Measurements from ENCODE around the gene LRP1B.

The LRP1B gene

GRCh38 chr2:140947236-140947635 is 1183.6 kb downstream of the LRP1B start:
- no peak for DNase-seq (ENCODE audit: low read depth)
- TF ChIP-seq, protein P1, sequence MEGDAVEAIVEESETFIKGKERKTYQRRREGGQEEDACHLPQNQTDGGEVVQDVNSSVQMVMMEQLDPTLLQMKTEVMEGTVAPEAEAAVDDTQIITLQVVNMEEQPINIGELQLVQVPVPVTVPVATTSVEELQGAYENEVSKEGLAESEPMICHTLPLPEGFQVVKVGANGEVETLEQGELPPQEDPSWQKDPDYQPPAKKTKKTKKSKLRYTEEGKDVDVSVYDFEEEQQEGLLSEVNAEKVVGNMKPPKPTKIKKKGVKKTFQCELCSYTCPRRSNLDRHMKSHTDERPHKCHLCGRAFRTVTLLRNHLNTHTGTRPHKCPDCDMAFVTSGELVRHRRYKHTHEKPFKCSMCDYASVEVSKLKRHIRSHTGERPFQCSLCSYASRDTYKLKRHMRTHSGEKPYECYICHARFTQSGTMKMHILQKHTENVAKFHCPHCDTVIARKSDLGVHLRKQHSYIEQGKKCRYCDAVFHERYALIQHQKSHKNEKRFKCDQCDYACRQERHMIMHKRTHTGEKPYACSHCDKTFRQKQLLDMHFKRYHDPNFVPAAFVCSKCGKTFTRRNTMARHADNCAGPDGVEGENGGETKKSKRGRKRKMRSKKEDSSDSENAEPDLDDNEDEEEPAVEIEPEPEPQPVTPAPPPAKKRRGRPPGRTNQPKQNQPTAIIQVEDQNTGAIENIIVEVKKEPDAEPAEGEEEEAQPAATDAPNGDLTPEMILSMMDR (IDR thresholded peaks at IDR 0.05; ENCODE audit: control insufficient read depth, extremely low read depth, insufficient read depth): no peak
- H3K4me3 ChIP-seq (ENCODE audit: low read depth, low read length): no peak overlapping the region

DNA sequence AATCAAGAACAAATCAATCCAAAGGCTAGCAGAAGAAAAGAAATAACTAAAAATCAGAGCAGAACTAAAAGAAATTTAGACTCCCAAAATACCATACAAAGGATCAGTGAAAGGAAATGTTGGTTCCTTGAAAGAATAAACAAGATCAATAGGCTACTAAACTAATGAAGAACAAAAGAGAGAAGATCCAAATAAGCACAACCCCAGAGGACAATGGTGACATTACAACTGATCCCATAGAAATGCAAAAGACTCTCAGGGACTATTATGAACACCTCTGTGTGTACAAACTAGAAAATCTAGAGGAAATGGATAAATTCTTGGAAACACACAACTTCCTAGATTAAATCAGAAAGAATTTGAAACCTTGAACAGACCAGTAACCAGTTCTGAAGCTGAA is 1186.9 kb downstream of the LRP1B start:
- DNase-seq (ENCODE audit: low read depth): no peak
- TF ChIP-seq, protein P1 (IDR thresholded peaks at IDR 0.05; ENCODE audit: control insufficient read depth, extremely low read depth, insufficient read depth): no peak

DNA sequence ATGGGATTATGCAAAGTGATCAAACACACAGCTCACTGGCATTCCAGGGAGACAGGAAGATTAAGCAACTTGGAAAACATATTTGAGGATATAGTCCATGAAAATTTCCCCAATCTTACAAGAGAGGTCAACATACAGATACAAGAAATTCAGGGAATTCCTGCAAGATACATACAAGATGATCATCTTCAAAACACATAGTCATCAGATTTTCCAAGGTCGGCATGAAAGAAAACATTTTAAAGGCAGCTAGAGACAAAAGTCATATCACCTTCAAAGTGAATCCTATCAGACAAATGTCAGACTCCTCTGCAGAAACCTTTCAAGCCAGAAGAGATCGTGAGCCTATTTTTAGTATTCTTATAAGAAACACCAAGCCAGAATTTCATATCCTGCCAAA is 1188.5 kb downstream of the LRP1B start:
- no peak overlapping the region for H3K4me3 ChIP-seq (ENCODE audit: low read depth, low read length)
- TF ChIP-seq, protein P1 (IDR thresholded peaks at IDR 0.05; ENCODE audit: control insufficient read depth, extremely low read depth, insufficient read depth): no peak
- no peak for DNase-seq (ENCODE audit: low read depth)

More for the DNA sequence above, 1186.9 kb downstream of the LRP1B start:
- no peak overlapping the region for H3K4me3 ChIP-seq (ENCODE audit: low read depth, low read length)

DNA sequence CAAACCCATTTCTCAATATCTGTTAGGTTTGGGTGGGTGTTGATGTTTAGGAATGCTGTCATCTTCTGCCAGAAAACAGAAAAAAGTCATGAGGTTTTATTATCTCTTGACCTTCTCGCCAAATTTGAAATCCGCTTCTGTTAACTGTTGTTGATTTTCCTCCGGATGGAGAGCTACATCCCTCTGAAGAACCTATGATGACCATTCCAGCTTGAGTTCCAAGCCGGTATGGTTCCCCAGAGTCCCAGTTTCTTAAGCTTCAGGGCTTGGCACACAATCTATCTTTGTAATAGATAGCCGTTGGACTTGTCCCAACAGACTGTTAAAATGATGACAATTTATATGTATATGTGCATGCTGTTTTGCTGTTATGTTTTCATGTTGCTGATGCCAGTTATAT is 1201.0 kb downstream of the LRP1B start:
- no peak for DNase-seq (ENCODE audit: low read depth)
- TF ChIP-seq, protein P1 (IDR thresholded peaks at IDR 0.05; ENCODE audit: control insufficient read depth, extremely low read depth, insufficient read depth): no peak

GRCh38 chr2:140918426-140918825 is 1212.4 kb downstream of the LRP1B start:
- TF ChIP-seq, protein P1 (IDR thresholded peaks at IDR 0.05; ENCODE audit: control insufficient read depth, extremely low read depth, insufficient read depth): no peak
- no peak overlapping the region for H3K4me3 ChIP-seq (ENCODE audit: low read depth, low read length)
- no peak for DNase-seq (ENCODE audit: low read depth)

More for the DNA sequence above, 1201.0 kb downstream of the LRP1B start:
- no peak overlapping the region for H3K4me3 ChIP-seq (ENCODE audit: low read depth, low read length)

GRCh38 chr2:140916410-140916809 is 1214.4 kb downstream of the LRP1B start:
- DNase-seq (ENCODE audit: low read depth): no peak
- TF ChIP-seq, protein P1 (IDR thresholded peaks at IDR 0.05; ENCODE audit: control insufficient read depth, extremely low read depth, insufficient read depth): no peak
- H3K4me3 ChIP-seq (ENCODE audit: low read depth, low read length): no peak overlapping the region

DNA sequence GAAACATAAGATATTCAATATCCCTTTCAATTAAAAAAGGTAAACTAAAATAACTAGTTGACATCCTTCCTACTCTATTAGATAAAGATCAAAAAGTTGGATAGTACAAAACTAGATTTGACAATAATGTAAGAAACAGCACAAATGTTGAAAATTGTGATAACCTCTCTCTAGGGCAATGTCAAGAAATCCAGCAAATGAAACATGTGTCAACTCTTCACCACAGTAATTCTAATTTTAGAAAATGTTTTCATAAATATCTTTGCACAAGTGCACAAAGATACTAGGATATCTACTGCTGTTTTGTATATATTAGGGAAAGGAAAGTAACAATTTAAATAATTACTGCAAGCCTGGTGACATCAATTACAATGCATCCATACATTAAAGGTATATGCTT is 1220.1 kb downstream of the LRP1B start:
- H3K4me3 ChIP-seq (ENCODE audit: low read depth, low read length): no peak overlapping the region
- no peak for DNase-seq (ENCODE audit: low read depth)
- TF ChIP-seq, protein P1 (IDR thresholded peaks at IDR 0.05; ENCODE audit: control insufficient read depth, extremely low read depth, insufficient read depth): no peak

Data from LNCaP clone FGC (cell line).